DMS53 treated with DMSO at 0.1 percent for 48 hours (cell line): ENCODE measurements around the gene DIP2C.

Experiments
- DNase-seq: peaks from one replicate; lab custom pipeline; 2025; ENCODE audit not compliant: unreplicated experiment; lab: John Stamatoyannopoulos, UW

DIP2C gene

GRCh38 chr10:385571-386300 lies 303.7 kb downstream of the DIP2C start:
- no peak for DNase-seq

- DNase-seq: no peak
These were observed 304.7 kb downstream of the DIP2C start for GRCh38 chr10:384538-385305.

- DNase-seq: no peak
These were observed 305.9 kb downstream of the DIP2C start for GRCh38 chr10:383519-383918.

DNA sequence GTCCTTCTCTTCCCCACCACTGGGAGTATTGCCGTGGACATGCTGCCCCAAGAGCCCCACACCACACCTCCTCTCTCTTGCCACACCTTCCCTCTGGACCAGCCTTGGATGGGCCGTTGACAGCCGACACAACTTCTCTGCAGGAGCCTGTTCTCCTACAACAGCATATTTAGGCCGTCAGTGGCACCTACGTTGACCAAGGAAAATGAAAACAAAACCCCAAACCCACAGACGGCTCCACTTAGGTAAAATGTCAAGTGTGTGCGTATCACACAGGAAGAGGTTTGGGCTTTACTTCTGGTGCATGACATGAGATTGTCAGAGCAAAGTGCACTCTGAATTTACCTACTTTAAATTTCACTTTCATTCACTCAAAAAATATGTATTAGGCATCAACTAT lies 307.7 kb downstream of the DIP2C start:
- no peak for DNase-seq

GRCh38 chr10:381346-381745 lies 308.1 kb downstream of the DIP2C start:
- no peak for DNase-seq

DNA sequence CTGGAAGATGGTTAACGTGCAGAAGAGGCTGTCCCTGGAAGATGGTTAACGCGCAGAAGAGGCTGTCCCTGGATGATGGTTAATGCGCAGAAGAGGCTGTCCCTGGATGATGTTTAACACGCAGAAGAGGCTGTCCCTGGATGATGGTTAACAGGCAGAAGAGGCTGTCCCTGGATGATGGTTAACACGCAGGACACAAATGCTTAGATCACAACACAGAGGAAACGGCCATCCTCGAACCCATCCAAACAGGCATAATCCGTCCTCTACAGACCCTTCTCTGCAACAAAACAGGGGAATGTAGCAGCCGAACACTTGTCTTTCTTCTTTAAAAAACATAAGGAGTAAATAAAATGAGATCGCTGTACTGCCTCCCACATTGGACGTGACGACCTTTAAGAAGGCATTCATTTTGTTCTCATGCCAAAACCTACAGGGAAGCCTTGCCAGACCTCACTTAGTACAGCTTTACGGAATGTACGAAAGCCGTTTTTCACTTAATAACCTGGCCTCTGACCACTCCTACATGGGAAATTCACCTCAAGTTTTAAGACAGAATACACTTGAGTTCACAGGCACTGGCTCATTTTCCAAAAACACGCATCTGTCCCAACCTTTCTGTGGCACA lies 309.0 kb downstream of the DIP2C start:
- DNase-seq: no peak

DNA sequence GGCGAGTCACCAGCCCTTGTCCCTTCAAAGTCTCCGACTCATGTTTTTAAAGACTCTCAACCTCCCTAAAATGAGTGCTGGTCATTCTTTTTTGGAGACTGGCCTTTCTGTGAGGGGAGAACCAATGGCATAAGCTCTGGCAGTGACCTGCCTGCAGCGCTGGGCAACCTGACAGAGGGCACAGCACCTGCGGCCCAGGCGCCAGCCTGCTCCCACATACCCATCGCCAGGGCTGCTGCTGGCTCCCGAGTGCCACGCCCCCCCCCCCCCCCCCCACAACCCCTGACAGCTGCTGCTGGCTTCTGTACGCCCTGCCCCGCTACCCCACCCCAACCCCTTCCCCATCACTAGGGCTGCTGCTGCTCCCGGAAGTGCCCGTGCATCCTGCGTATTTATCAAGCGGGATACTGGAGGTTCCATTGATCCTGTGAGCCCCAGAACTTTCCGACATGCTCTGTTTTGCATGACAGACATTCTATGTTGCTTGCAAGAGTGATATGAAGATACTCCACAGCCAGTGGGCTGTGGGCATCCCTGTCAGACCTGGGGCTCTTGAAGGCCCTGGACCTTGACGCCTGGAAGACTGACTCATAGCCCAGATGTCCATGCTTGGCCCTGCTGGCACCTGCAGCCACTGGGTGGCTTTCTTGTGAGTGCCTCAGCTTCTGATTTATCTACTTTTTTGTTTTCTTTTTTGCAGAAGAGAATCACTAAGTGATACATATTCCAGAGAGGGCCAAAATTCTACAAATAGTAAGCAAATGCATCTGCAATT lies 310.4 kb downstream of the DIP2C start:
- DNase-seq: no peak

DNA sequence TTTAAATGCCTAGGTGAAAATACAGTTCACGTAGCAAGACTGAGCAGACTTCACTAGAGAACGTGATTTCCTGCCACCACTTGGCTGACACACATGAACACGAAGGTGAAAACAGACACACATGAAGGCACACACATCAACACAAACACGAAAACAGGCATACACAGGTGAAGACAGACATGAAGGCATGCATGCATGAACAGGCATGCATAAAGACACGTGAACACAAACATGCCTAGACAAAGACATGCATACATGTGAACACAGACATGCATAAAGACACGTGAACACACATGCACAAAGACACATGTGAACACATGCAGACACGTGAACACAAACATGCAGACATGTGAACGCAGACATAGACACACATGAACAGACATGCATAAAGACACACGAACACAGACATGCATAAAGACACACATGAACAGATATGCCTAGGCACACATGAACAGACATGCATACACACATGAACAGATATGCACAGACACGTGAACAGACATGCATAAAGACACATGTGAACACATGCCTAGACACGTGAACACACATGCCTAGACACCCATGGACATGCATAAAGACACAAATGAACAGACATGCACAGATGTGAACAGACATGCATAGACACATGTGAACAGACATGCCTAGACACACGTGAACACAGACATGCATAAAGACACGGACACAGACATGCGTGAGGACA lies 311.1 kb downstream of the DIP2C start:
- DNase-seq: no peak

- no peak for DNase-seq
These were observed 312.2 kb downstream of the DIP2C start for GRCh38 chr10:377228-377627.

GRCh38 chr10:375815-376505 lies 313.5 kb downstream of the DIP2C start:
- no peak for DNase-seq

GRCh38 chr10:374354-374753 lies 315.1 kb downstream of the DIP2C start:
- no peak for DNase-seq

GRCh38 chr10:373526-374309 lies 315.8 kb downstream of the DIP2C start:
- no peak for DNase-seq

GRCh38 chr10:373015-373414 lies 316.5 kb downstream of the DIP2C start:
- no peak for DNase-seq

- DNase-seq: no peak
These were observed 316.9 kb downstream of the DIP2C start for GRCh38 chr10:372566-372965.

GRCh38 chr10:371515-371914 lies 318.0 kb downstream of the DIP2C start:
- no peak for DNase-seq

DNA sequence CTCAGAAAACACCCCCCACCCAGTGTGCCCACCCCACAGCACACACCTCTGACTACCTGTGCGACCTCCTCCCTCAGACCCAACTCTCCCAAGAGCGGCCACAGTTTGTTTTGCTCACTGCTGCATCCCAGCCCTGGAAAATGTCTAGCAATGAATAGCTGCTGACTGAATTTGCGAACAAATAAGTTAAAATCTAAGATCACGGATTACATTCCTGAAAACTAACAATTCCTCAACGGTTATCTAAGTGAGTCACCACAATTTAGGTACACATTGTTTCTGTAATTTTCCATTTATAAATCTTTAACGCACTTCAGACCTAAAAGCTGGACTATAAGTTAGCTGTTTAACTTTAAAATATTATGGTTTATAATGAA lies 319.0 kb downstream of the DIP2C start:
- no peak for DNase-seq

- DNase-seq: no peak
These were observed 319.6 kb downstream of the DIP2C start for GRCh38 chr10:369684-370448.

DNA sequence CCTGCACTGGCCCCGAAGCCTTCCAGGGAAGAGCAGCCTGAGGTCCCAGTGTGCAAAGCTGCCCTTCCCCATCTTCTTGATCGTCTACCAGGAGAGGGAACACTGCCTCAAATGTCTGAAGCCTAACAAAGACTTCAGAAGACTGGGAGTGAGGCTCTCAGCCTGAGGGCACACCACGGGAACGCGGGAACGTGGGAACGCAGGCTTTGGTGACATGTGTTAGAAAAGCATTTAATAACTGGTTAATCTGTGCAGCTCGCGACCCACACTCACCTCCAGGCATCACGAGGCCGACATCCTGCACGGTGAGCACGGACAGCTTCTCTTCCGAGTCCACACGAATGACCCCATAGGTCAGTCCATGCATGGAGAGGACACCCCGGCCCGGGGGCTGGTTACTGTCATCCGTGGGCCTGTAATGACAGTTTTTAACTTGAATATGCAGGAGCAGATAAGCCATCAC lies 320.2 kb downstream of the DIP2C start:
- DNase-seq: no peak
